ENCODE measurements around the gene CYP26A1.

Gene CYP26A1

GRCh38 chr10:93106631-93107072 lies 33.0 kb downstream of the CYP26A1 start:
- Histone ChIP-seq H2AFZ (ENCODE audit: low read depth, low read length) (no peak overlapping the region), H3K36me3 (replicated peaks; ENCODE audit: low read depth, low read length) (no peaks in the 10 kb centered on the region), H3K27ac (ENCODE audit: low read length) (no peak overlapping the region), H3K27me3 (ENCODE audit: low read depth, low read length) (no peaks in the 10 kb centered on the region), H3K4me2 (ENCODE audit: low read length) (no peak overlapping the region), H4K20me1 (ENCODE audit: insufficient read depth, low read length) (no peaks in the 10 kb centered on the region), H3K9ac (ENCODE audit: low read length) (no peak overlapping the region), H3K9me3 (ENCODE audit: insufficient read depth, low read length) (no peaks in the 10 kb centered on the region), H3K4me1 (ENCODE audit: low read length) (peaks cover 17% of the 10 kb centered on the region), H3K79me2 (ENCODE audit: low read length) (no peaks in the 10 kb centered on the region), H3K4me3 (ENCODE audit: low read length) (no peak overlapping the region)
- no peak for TF ChIP-seq CTCF (IDR thresholded peaks at IDR 0.05; ENCODE audit: low read depth, low read length)
- TF ChIP-seq EZH2phosphoT487 (IDR thresholded peaks at IDR 0.05; ENCODE audit: low read depth): no peak

GRCh38 chr10:93110472-93111146 lies 36.9 kb downstream of the CYP26A1 start:
- Histone ChIP-seq H3K36me3 (replicated peaks; ENCODE audit: low read depth, low read length) (no peaks in the 10 kb centered on the region), H4K20me1 (ENCODE audit: insufficient read depth, low read length) (no peaks in the 10 kb centered on the region), H3K9ac (ENCODE audit: low read length) (no peak overlapping the region), H3K4me2 (ENCODE audit: low read length) (peak overlapping the region; percentile 24; the same call in 1 of the 2 replicates), H3K4me1 (ENCODE audit: low read length) (peaks cover 20% of the 10 kb centered on the region), H3K79me2 (ENCODE audit: low read length) (no peaks in the 10 kb centered on the region), H3K27ac (ENCODE audit: low read length) (no peak overlapping the region), H3K4me3 (ENCODE audit: low read length) (no peak overlapping the region), H2AFZ (ENCODE audit: low read depth, low read length) (no peak overlapping the region), H3K27me3 (ENCODE audit: low read depth, low read length) (peaks cover 18% of the 10 kb centered on the region), H3K9me3 (ENCODE audit: insufficient read depth, low read length) (no peaks in the 10 kb centered on the region)
- TF ChIP-seq EZH2phosphoT487 (IDR thresholded peaks at IDR 0.05; ENCODE audit: low read depth): no peak
- TF ChIP-seq CTCF (IDR thresholded peaks at IDR 0.05; ENCODE audit: low read depth, low read length): no peak

- H4K20me1 ChIP-seq (ENCODE audit: insufficient read depth, low read length): no peaks in the 10 kb centered on the region
- no peak overlapping the region for H3K4me2 ChIP-seq (ENCODE audit: low read length)
- H3K9me3 ChIP-seq (ENCODE audit: insufficient read depth, low read length): no peaks in the 10 kb centered on the region
- no peaks in the 10 kb centered on the region for H3K36me3 ChIP-seq (replicated peaks; ENCODE audit: low read depth, low read length)
- H3K4me1 ChIP-seq (ENCODE audit: low read length): peaks cover 22% of the 10 kb centered on the region
- no peak overlapping the region for H3K4me3 ChIP-seq (ENCODE audit: low read length)
- TF ChIP-seq CTCF (IDR thresholded peaks at IDR 0.05; ENCODE audit: low read depth, low read length) (no peak), EZH2phosphoT487 (IDR thresholded peaks at IDR 0.05; ENCODE audit: low read depth) (no peak)
- H3K27me3 ChIP-seq (ENCODE audit: low read depth, low read length): peaks cover 18% of the 10 kb centered on the region
- no peak overlapping the region for H2AFZ ChIP-seq (ENCODE audit: low read depth, low read length)
- H3K79me2 ChIP-seq (ENCODE audit: low read length): no peaks in the 10 kb centered on the region
- no peak overlapping the region for H3K27ac ChIP-seq (ENCODE audit: low read length)
- no peak overlapping the region for H3K9ac ChIP-seq (ENCODE audit: low read length)
Measured at GRCh38 chr10:93113042-93113441, 39.3 kb downstream of the CYP26A1 start.

GRCh38 chr10:93115661-93116383 lies 42.1 kb downstream of the CYP26A1 start:
- H3K4me3 ChIP-seq (ENCODE audit: low read length): no peak overlapping the region
- no peaks in the 10 kb centered on the region for H3K79me2 ChIP-seq (ENCODE audit: low read length)
- H3K4me1 ChIP-seq (ENCODE audit: low read length): peaks cover 11% of the 10 kb centered on the region
- 0 out of 2 replicates have a peak overlapping the region, but pooled peaks have one; percentile 36 for H3K9ac ChIP-seq (ENCODE audit: low read length)
- peaks cover 18% of the 10 kb centered on the region for H3K27me3 ChIP-seq (ENCODE audit: low read depth, low read length)
- H3K27ac ChIP-seq (ENCODE audit: low read length): no peak overlapping the region
- TF ChIP-seq CTCF (IDR thresholded peaks at IDR 0.05; ENCODE audit: low read depth, low read length) (peak; percentile 55), EZH2phosphoT487 (IDR thresholded peaks at IDR 0.05; ENCODE audit: low read depth) (no peak)
- H3K9me3 ChIP-seq (ENCODE audit: insufficient read depth, low read length): no peaks in the 10 kb centered on the region
- no peaks in the 10 kb centered on the region for H4K20me1 ChIP-seq (ENCODE audit: insufficient read depth, low read length)
- H3K36me3 ChIP-seq (replicated peaks; ENCODE audit: low read depth, low read length): no peaks in the 10 kb centered on the region
- H3K4me2 ChIP-seq (ENCODE audit: low read length): peak overlapping the region; percentile 51
- H2AFZ ChIP-seq (ENCODE audit: low read depth, low read length): 0 out of 2 replicates have a peak overlapping the region, but pooled peaks have one; percentile 54
